ENCODE data around the gene SLAMF1. TPM values are rescaled to one million over a fixed set of nuclear protein-coding genes. Genes with fewer than 3 reads are reported as not detected.
A peak's percentile ranks its signal among the peaks of the same experiment; 100 is the strongest.

The SLAMF1 gene
- total and polyA plus RNA-seq, 12 donors, result 0.17 to 3.8 (median 0.32) TPM; not detected in 4

DNA sequence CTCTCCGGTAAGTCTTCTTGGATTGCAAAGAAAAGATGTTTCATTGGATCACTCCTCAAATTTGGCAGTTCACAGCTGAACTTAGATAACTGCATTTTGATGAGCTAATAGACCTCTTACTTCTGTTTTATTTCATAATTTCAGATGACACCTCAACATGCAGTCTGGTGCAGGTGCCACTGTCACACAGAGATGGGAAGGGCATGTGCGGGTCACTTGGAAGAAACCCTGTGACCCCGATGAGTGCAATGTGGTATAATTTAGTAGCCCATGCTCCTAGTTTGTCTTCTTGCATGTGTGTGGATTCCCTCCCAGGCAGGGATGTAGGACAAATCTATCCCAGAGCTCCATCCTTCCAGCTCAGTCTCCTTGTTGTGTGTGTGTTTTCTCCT is 481 bp upstream of the SLAMF1 start:
- peak overlapping the region in 2 of 10 donors; percentile 40 to 70 for H3K27ac ChIP-seq
- intact Hi-C loops (cut with DNase I), result no loop called here
- no peaks in the 10 kb centered on the region for H3K9me3 ChIP-seq
- peak overlapping the region in 1 of 10 donors; percentile 46 for H3K4me3 ChIP-seq
- TF ChIP-seq, protein P1, sequence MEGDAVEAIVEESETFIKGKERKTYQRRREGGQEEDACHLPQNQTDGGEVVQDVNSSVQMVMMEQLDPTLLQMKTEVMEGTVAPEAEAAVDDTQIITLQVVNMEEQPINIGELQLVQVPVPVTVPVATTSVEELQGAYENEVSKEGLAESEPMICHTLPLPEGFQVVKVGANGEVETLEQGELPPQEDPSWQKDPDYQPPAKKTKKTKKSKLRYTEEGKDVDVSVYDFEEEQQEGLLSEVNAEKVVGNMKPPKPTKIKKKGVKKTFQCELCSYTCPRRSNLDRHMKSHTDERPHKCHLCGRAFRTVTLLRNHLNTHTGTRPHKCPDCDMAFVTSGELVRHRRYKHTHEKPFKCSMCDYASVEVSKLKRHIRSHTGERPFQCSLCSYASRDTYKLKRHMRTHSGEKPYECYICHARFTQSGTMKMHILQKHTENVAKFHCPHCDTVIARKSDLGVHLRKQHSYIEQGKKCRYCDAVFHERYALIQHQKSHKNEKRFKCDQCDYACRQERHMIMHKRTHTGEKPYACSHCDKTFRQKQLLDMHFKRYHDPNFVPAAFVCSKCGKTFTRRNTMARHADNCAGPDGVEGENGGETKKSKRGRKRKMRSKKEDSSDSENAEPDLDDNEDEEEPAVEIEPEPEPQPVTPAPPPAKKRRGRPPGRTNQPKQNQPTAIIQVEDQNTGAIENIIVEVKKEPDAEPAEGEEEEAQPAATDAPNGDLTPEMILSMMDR (IDR thresholded peaks at IDR 0.05), result no peak
- DNase-seq (no peak), ATAC-seq (no peak)
- H3K36me3 ChIP-seq, result no peaks in the 10 kb centered on the region
- peaks cover 0 to 7% (median 0%) of the 10 kb centered on the region in 7 donors for H3K27me3 ChIP-seq
- WGBS, 2 donors, result 68 to 79% methylated on average over 3 of the region's 3 CpGs
- peaks cover 0 to 37% (median 12%) of the 10 kb centered on the region in 9 donors for H3K4me1 ChIP-seq

DNA sequence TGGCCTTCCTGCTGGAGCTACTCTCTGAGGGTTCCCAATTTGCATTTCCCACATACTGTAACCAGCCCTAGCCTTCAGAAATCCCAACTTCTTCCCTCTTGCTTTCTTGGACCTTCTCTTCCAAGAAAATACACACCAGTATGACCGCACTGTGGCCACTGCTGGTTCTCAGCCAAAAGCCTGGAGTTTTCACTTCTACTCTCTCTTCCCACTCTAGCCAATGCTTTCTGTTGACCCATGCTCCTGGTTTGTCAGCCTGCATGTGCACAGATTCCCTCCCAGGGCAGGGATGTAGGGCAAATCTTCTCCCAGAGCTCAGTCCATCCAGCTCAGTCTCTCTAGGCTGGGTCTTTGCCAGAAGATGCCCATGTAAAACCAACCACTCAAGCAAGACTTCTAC is 664 bp downstream of the SLAMF1 start:
- H3K27ac ChIP-seq, result peak overlapping the region in 2 of 10 donors; percentile 22 to 70
- peaks cover 0 to 7% (median 0%) of the 10 kb centered on the region in 7 donors for H3K27me3 ChIP-seq
- H3K36me3 ChIP-seq, result no peaks in the 10 kb centered on the region
- H3K9me3 ChIP-seq, result no peaks in the 10 kb centered on the region
- peak overlapping the region in 2 of 10 donors; percentile 9 to 46 for H3K4me3 ChIP-seq
- TF ChIP-seq, protein P1 (IDR thresholded peaks at IDR 0.05), result no peak
- WGBS, 2 donors, result 87 to 89% methylated on average over 1 of the region's 1 CpG
- DNase-seq, result no peak
- intact Hi-C loops (cut with DNase I), result no loop called here
- ATAC-seq, result no peak
- peaks cover 0 to 36% (median 4%) of the 10 kb centered on the region in 9 donors for H3K4me1 ChIP-seq

DNA sequence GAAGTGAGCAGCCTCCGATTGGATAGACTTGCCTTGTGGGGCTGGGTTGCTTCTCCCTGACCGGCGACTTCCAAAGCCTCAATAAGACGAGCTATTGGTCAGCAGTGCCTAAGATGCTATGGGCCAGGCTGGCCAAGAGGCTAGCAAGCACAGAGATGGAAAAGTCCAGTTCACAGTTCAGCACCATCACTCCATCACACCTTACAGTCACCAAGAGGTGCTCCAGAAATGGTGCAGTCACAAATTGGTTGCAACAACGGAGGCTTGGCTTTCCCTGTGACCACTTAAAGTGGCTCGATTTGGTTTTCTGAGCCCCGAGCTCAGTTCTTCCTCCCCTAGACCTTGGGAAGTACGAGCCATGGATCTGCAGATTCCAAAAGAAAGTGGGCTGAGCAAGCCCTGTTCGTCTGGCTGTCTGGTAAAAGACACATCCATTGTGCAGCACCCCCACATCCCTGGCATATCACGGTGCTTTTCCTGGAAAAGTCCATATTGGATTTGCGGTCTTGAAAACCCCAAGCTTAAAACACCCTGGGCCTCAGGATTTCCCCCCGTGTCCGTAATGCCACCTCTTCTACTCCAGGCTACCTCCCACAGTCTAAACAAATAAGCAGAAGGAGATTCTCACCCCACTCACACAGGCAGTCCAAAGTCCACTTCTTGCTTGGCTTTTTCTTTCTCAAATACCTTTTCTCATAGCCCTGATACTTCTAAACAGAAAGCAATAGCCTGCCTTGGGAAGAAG is 1.3 kb downstream of the SLAMF1 start:
- Histone ChIP-seq H3K36me3 (no peaks in the 10 kb centered on the region), H3K4me3 (peak overlapping the region in 2 of 10 donors; percentile 9 to 46), H3K4me1 (peaks cover 0 to 40% (median 4%) of the 10 kb centered on the region in 9 donors), H3K9me3 (no peaks in the 10 kb centered on the region), H3K27ac (peak overlapping the region in 1 of 10 donors; percentile 70), H3K27me3 (peaks cover 0 to 7% (median 0%) of the 10 kb centered on the region in 7 donors)
- DNase-seq (no peak), ATAC-seq (no peak)
- intact Hi-C loops (cut with DNase I), result no loop called here
- TF ChIP-seq, protein P1 (IDR thresholded peaks at IDR 0.05), result no peak
- WGBS, 2 donors, result 84 to 89% methylated on average over 13 of the region's 13 CpGs

DNA sequence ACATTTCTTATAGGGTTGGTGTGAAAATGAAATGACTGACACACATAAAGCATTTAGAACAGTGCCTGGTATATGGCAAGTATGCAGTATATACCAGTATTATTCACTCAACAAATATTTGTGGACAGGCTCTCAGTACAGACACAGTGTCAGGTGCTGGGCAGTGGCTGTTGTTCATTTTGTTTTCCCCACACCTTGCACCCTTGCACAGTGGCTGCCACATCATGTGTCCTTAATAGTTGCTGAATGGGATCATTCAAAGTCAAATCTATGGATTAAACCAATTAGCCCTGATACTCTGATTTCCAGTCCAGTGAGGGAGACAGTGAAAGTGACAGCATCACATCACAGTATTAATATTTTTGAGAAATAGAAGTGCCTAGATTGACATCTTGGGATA is 2.4 kb downstream of the SLAMF1 start:
- H3K4me1 ChIP-seq, result peaks cover 0 to 51% (median 4%) of the 10 kb centered on the region in 9 donors
- no peaks in the 10 kb centered on the region for H3K36me3 ChIP-seq
- ATAC-seq, result no peak
- intact Hi-C loops (cut with DNase I), result no loop called here
- H3K27me3 ChIP-seq, result peaks cover 0 to 7% (median 0%) of the 10 kb centered on the region in 7 donors
- TF ChIP-seq, protein P1 (IDR thresholded peaks at IDR 0.05), result no peak
- peak overlapping the region in 1 of 10 donors; percentile 70 for H3K27ac ChIP-seq
- H3K4me3 ChIP-seq, result peak overlapping the region in 1 of 10 donors; percentile 46
- H3K9me3 ChIP-seq, result no peaks in the 10 kb centered on the region
- DNase-seq, result no peak

All from heart right ventricle (tissue), 16 donors.